GM21717 (cell line): Measurements from ENCODE around the gene TGIF2LX.
"Not testable (repeated sequence)": the region's sequence is repeated elsewhere in the genome, so short reads cannot be mapped to it uniquely, and the experiment has no call there.

Source experiments
- ATAC-seq: cut with Tn5 transposase; IDR thresholded peaks from one replicate; pipeline ENCODE4 v1.9.1; 2021; ENCODE audit warnings: mild to moderate bottlenecking, moderate library complexity; ENCODE audit not compliant: unreplicated experiment

The TGIF2LX gene

GRCh38 chrX:89921665-89922064 lies at the start of gene TGIF2LX:
TGIF2LX (plus strand) TSS chrX:89921908; CDS start chrX:89922086, 178 bp downstream.
- ATAC-seq: not testable (repeated sequence)

- ATAC-seq: not testable (repeated sequence)
Observed at GRCh38 chrX:89922338-89922934, 728 bp downstream of the TGIF2LX start.

- not testable (repeated sequence) for ATAC-seq
Observed at GRCh38 chrX:89943077-89943476, 21.4 kb downstream of the TGIF2LX start.

GRCh38 chrX:89965588-89965987 lies 43.9 kb downstream of the TGIF2LX start:
- not testable (repeated sequence) for ATAC-seq
